SU-DHL-6 (cell line): ENCODE measurements around the gene C2CD2.

Experiments used
- CTCF ChIP-seq: fragments of 200-600 bp; sonication (generic); IDR thresholded peaks from one replicate; pipeline ENCODE4 v1.5.1; 2017; ENCODE audit warnings: antibody characterized with exemption, mild to moderate bottlenecking, low read length, moderate library complexity; ENCODE audit not compliant: insufficient read depth, poor library complexity, severe bottlenecking
- EZH2phosphoT487 ChIP-seq: fragments of 200-600 bp; sonication (generic), shearing (Covaris generic); conservative IDR thresholded peaks from 2 replicates; pipeline ENCODE4 v1.6.1; 2018; ENCODE audit warnings: mild to moderate bottlenecking, antibody characterized with exemption, low read length, moderate library complexity, mixed read lengths

GRCh38 chr21:41894922-41895557 is 58.8 kb downstream of the C2CD2 start:
- TF ChIP-seq CTCF = no peak
- no peak for TF ChIP-seq EZH2phosphoT487
